Measurements from ENCODE around the gene ARSK.

Gene ARSK

DNA sequence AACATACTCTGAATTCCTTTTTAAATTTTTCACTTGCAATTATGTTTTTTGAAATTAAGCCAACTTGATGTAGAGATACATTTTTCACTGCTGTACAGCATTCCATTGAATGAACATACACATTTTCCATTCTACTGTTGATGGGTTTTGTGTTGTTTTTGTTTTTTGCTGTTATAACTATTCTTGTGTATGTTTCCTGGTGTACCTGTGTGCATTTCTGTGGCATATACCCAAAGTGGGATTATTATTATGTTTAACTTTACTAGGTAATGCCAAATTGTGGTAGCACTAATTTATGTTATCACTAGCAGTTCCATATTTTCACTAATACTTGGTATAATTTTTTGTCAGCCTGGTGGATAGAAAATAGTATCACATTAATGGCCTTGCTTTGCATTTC is 94.4 kb downstream of the ARSK start:
- no peak for DNase-seq (ENCODE audit: low spot score)

- DNase-seq (ENCODE audit: low spot score): no peak
Observed at GRCh38 chr5:95649842-95650620, 95.1 kb downstream of the ARSK start.

- no peak for DNase-seq (ENCODE audit: low spot score)
Observed at GRCh38 chr5:95652849-95653248, 97.9 kb downstream of the ARSK start.

DNA sequence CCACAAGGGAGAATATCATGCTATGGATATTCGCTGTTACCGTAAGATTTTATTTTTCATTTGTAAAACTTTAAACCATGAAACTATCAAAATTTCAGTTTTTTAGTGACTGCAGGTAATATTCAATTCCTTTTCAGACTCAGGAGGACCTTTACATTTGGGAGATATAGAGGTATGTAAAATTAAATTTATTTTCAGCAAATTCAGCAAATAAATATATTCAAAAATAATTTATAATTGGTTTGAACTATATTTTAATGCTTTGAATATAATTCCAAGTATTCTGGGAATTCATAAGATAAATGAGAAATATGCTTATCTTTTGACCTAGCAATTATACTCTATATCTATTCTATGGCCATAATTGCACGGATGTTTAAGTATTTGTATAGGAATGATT is 99.3 kb downstream of the ARSK start:
- DNase-seq (ENCODE audit: low spot score): no peak

All from left forelimb (tissue), 1 donor.